ELR (cell line): ENCODE measurements around the gene MMP12.
A peak's percentile ranks its signal among the peaks of the same experiment; 100 is the strongest.

Experiments
- DNase-seq: peaks from one replicate; pipeline ENCODE4 v3.0.0-alpha.2; 2015; ENCODE audit warnings: low read depth

MMP12 gene

GRCh38 chr11:102850973-102851745 lies 23.6 kb downstream of the MMP12 start:
- peak; percentile 97 for DNase-seq

- DNase-seq: peak; percentile 95
These were observed 25.5 kb downstream of the MMP12 start for GRCh38 chr11:102849311-102849710.

GRCh38 chr11:102846292-102846691 lies 28.5 kb downstream of the MMP12 start:
- peak; percentile 72 for DNase-seq

- DNase-seq: peak; percentile 90
These were observed 31.3 kb downstream of the MMP12 start, which contains the start of gene MMP3 for GRCh38 chr11:102843489-102843888. TSS of gene MMP3 (minus strand) at chr11:102843609. CDS start at chr11:102843546, 63 bp downstream.

GRCh38 chr11:102842930-102843329 lies 31.9 kb downstream of the MMP12 start:
- DNase-seq: no peak

GRCh38 chr11:102840018-102840417 lies 34.8 kb downstream of the MMP12 start:
- DNase-seq: no peak

- DNase-seq: no peak
These were observed 37.1 kb downstream of the MMP12 start for GRCh38 chr11:102837646-102838045.

- no peak for DNase-seq
These were observed 37.6 kb downstream of the MMP12 start for GRCh38 chr11:102837156-102837555.

- peak; percentile 76 for DNase-seq
These were observed 38.4 kb downstream of the MMP12 start for GRCh38 chr11:102836290-102836875.

GRCh38 chr11:102833731-102834130 lies 41.1 kb downstream of the MMP12 start:
- DNase-seq: no peak

GRCh38 chr11:102832612-102833011 lies 42.2 kb downstream of the MMP12 start:
- DNase-seq: peak; percentile 49

- peak; percentile 90 for DNase-seq
These were observed 43.0 kb downstream of the MMP12 start for GRCh38 chr11:102831489-102832440.

- DNase-seq: no peak
These were observed 43.7 kb downstream of the MMP12 start for GRCh38 chr11:102831128-102831488.

- DNase-seq: peak; percentile 71
These were observed 44.6 kb downstream of the MMP12 start for GRCh38 chr11:102830001-102830727.

- no peak for DNase-seq
These were observed 45.3 kb downstream of the MMP12 start for GRCh38 chr11:102829316-102830000.

- DNase-seq: no peak
These were observed 50.2 kb downstream of the MMP12 start for GRCh38 chr11:102824556-102824955.

GRCh38 chr11:102819491-102819890 lies 55.3 kb downstream of the MMP12 start:
- no peak for DNase-seq

- no peak for DNase-seq
These were observed 61.3 kb downstream of the MMP12 start for GRCh38 chr11:102813484-102813883.
